NCI-H748 treated with DMSO at 0.1 percent for 48 hours (cell line): ENCODE data around the gene GK.
"Not testable (repeated sequence)": the region's sequence is repeated elsewhere in the genome, so short reads cannot be mapped to it uniquely, and the experiment has no call there.

ENCODE experiments used
- DNase-seq: peaks from one replicate; lab custom pipeline; 2025; lab: John Stamatoyannopoulos, UW

The GK gene

GRCh38 chrX:30706216-30706775 is 53.1 kb downstream of the GK start:
- no peak for DNase-seq

DNA sequence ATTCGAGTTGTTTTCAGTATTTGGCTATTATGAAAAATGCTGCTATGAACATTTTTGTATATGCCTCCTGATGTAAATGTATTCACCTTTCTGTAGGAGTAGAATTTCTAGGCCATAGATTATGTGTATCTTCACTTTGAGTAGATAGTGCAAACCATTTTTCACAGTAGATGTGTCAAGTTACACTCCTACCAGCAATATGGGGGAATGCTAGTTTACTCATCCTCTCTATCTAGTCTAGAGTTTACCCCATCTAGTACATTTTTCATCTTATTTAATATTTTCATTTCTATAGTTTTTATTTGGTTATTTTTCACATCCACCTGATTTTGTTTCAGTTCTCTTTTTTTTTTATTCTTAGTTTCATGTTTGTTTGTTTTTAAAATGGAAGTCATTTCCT is 59.0 kb downstream of the GK start:
- no peak for DNase-seq

DNA sequence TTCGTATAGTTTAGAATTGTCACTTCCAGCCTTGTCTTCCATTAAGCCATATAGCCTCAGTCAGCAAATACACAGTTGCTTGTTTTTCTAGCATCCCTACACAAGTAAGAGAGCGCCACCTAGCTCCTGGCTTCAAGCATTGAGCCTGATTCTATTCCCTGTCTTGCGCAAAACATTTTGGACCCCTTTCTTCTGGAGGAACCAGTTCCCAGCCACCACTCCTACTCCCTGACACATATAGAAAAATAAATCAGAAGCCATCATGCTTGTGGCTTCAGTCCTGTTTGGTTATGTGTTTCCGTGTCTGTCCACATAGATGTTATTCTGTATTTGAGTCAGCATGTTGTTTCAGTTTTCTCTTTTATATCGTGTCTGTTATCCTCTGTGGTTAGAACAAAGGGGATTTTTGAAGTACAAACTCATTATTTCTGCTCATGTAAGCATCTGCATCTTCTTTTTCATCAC is 59.9 kb downstream of the GK start:
- DNase-seq: peak; percentile 11

- DNase-seq: no peak
Observed at GRCh38 chrX:30714138-30714537, 60.9 kb downstream of the GK start.

GRCh38 chrX:30715976-30716375 is 62.8 kb downstream of the GK start:
- DNase-seq: no peak

DNA sequence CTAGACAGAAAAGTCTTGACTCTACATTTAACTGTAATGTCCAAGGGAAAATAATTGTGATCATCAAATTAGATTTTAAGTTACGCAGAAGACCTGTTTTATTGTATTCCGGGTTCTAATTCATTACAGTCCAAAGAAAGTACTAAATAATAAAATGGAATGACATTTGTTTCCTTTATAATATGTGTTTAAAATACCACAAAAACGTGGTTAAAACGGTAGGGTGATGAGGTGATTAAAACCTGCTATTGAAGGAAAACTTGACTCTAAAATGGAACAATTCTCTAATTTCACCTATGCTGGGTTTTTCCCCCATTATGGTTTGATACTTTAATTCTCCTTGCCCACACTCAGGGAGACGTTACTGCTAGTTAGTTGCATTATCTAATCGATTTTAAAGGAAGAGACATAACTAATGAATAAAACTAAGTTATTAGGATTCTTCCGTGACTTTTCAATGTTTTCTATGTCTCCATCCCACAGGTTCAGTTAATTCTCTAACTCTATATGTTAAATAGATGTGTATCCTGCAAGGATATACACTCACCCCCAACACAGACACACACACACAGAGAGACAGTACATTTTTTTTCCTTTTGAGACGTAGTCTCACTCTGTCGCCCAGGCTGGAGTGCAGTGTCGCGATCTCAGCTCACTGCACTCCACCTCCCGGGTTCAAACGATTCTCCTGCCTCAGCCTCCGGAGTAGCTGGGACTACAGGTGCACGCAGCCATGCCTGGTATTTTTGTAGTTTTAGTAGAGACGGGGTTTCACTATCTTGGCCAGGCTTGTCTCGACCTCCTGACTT is 80.8 kb downstream of the GK start:
- no peak for DNase-seq

- DNase-seq: no peak
Observed at GRCh38 chrX:30734782-30735181, 81.6 kb downstream of the GK start.

DNA sequence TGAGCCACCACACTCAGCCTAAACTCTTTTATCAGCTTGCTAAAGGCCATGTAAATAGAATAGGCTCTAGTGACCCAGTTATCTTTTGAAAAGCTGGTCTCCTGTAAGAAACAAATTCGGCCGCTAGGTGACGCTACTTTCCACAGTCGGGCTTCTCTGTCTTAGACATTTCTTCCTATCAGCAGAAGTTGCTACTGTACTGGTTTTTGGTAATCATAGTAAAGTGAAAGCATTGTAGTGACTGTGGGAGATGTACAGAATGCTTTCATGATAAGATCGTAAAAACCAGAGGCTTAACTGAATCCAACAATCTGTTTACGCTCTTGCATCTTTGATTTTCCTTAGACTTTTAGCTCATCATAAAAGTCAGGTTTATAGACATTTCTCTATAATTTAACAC is 82.6 kb downstream of the GK start:
- no peak for DNase-seq

- no peak for DNase-seq
Observed at GRCh38 chrX:30741545-30741944, 88.3 kb downstream of the GK start.

GRCh38 chrX:30748342-30748960 is 95.2 kb downstream of the GK start:
- DNase-seq: no peak

- no peak for DNase-seq
Observed at GRCh38 chrX:30751497-30751896, 98.3 kb downstream of the GK start.

GRCh38 chrX:30762755-30763154 is 109.5 kb downstream of the GK start:
- DNase-seq: no peak

DNA sequence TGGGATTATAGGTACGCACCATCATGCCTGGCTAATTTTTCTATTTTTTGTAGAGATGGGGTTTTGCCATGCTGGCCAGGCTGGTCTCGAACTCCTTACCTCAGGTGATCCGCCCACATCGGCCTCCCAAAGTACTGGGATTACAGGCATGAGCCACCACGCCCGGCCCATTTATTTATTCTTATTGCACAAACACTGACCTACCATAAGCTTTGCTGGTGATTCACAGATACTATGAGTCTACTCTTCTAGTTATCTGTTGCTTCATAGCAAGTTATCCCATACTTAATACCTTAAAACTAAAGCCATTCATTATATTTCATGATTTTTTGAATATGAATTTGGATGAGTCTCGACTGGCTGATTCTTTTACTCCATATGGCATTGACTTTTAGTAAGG is 120.5 kb downstream of the GK start:
- DNase-seq: not testable (repeated sequence)

GRCh38 chrX:30777575-30777974 is 124.4 kb downstream of the GK start:
- DNase-seq: no peak

DNA sequence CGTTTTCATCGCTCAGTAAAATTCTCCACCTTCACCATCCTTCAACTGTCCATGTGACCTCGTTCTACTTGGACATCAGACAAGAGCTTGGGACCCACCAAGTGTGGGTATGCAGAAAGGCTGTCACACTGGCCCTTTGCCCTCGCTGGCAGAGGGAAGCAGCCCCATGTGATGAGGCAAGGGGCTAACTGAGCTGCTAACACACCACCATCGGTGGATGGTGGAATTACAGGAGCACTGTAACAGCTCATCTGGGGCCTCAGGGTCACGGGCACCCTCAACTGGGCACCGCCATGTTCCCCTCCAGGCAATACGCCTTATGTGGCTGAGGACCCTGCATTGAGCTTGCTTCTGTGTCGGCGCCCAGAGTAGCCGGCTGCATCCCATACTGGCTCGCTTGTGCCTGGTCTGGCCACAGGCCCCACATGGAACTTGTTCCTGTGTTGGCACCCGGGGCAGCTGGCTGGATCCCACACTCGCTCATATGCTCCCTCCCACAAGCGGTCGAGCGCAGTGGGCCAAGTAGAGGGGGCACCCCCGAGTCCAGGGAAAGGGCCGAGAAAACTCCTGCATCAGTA is 126.3 kb downstream of the GK start:
- no peak for DNase-seq
